Measurements from ENCODE around the gene GPC6. TPM values are rescaled to one million over a fixed set of nuclear protein-coding genes. Genes with fewer than 3 reads are reported as not detected.

The GPC6 gene
- total RNA-seq, 1 donor from 2014 or later = 5.5 TPM

GRCh38 chr13:93767180-93767916 lies 540.7 kb downstream of the GPC6 start:
- H3K27me3 ChIP-seq (ENCODE audit: control insufficient read depth, insufficient read depth, low read length) = no peaks in the 10 kb centered on the region
- no peak for TF ChIP-seq CTCF (IDR thresholded peaks at IDR 0.05; ENCODE audit: insufficient read depth, low read length, severe bottlenecking)
- H3K4me3 ChIP-seq (ENCODE audit: low read depth, low read length) = no peak overlapping the region
- FAIRE-seq = no peak
- DNase-seq (ENCODE audit: low read depth) = no peak
- no peaks in the 10 kb centered on the region for H3K36me3 ChIP-seq (ENCODE audit: control insufficient read depth, insufficient read depth, low read length)

GRCh38 chr13:93767917-93768409 lies 541.4 kb downstream of the GPC6 start:
- Histone ChIP-seq H3K4me3 (ENCODE audit: low read depth, low read length) (no peak overlapping the region), H3K27me3 (ENCODE audit: control insufficient read depth, insufficient read depth, low read length) (no peaks in the 10 kb centered on the region), H3K36me3 (ENCODE audit: control insufficient read depth, insufficient read depth, low read length) (no peaks in the 10 kb centered on the region)
- FAIRE-seq = no peak
- no peak for TF ChIP-seq CTCF (IDR thresholded peaks at IDR 0.05; ENCODE audit: insufficient read depth, low read length, severe bottlenecking)
- no peak for DNase-seq (ENCODE audit: low read depth)

- no peak for TF ChIP-seq CTCF (IDR thresholded peaks at IDR 0.05; ENCODE audit: insufficient read depth, low read length, severe bottlenecking)
- H3K4me3 ChIP-seq (ENCODE audit: low read depth, low read length) = no peak overlapping the region
- no peaks in the 10 kb centered on the region for H3K36me3 ChIP-seq (ENCODE audit: control insufficient read depth, insufficient read depth, low read length)
- FAIRE-seq (no peak), DNase-seq (ENCODE audit: low read depth) (no peak)
- no peaks in the 10 kb centered on the region for H3K27me3 ChIP-seq (ENCODE audit: control insufficient read depth, insufficient read depth, low read length)
Measured at GRCh38 chr13:93769101-93769500, 542.5 kb downstream of the GPC6 start.

GRCh38 chr13:93769607-93770006 lies 543.0 kb downstream of the GPC6 start:
- no peak for TF ChIP-seq CTCF (IDR thresholded peaks at IDR 0.05; ENCODE audit: insufficient read depth, low read length, severe bottlenecking)
- FAIRE-seq (no peak), DNase-seq (ENCODE audit: low read depth) (peak; percentile 23)
- no peak overlapping the region for H3K4me3 ChIP-seq (ENCODE audit: low read depth, low read length)
- no peaks in the 10 kb centered on the region for H3K27me3 ChIP-seq (ENCODE audit: control insufficient read depth, insufficient read depth, low read length)
- H3K36me3 ChIP-seq (ENCODE audit: control insufficient read depth, insufficient read depth, low read length) = no peaks in the 10 kb centered on the region

GRCh38 chr13:93771227-93771626 lies 544.6 kb downstream of the GPC6 start:
- Histone ChIP-seq H3K27me3 (ENCODE audit: control insufficient read depth, insufficient read depth, low read length) (no peaks in the 10 kb centered on the region), H3K4me3 (ENCODE audit: low read depth, low read length) (no peak overlapping the region), H3K36me3 (ENCODE audit: control insufficient read depth, insufficient read depth, low read length) (no peaks in the 10 kb centered on the region)
- DNase-seq (ENCODE audit: low read depth) = no peak
- TF ChIP-seq CTCF (IDR thresholded peaks at IDR 0.05; ENCODE audit: insufficient read depth, low read length, severe bottlenecking) = no peak
- FAIRE-seq = no peak

- Histone ChIP-seq H3K27me3 (ENCODE audit: control insufficient read depth, insufficient read depth, low read length) (no peaks in the 10 kb centered on the region), H3K4me3 (ENCODE audit: low read depth, low read length) (no peak overlapping the region), H3K36me3 (ENCODE audit: control insufficient read depth, insufficient read depth, low read length) (no peaks in the 10 kb centered on the region)
- TF ChIP-seq CTCF (IDR thresholded peaks at IDR 0.05; ENCODE audit: insufficient read depth, low read length, severe bottlenecking) = no peak
- DNase-seq (ENCODE audit: low read depth) = no peak
- FAIRE-seq = no peak
Measured at GRCh38 chr13:93771782-93772181, 545.2 kb downstream of the GPC6 start.
